GM12878 (cell line): ENCODE measurements around the gene DCC. TPM values are rescaled to one million over a fixed set of nuclear protein-coding genes. Genes with fewer than 3 reads are reported as not detected.

Source experiments
- ATAC-seq: fragments of 200-7000 bp; cut with Tn5 transposase; 3 replicates; pipeline ENCODE4 v1.9.1; 2020; ENCODE audit warnings: mild to moderate bottlenecking, moderate library complexity
- BruUV-seq: library from RNA; stranded (reverse); fragments of 400-500 nt; replicated peaks from 2 replicates; lab custom pipeline; 2021; lab: Mats Ljungman, UMichigan
- CTCF ChIA-PET: fragments of 300-600 bp; sonication (Branson Sonifier 250); formaldehyde crosslinking; extraction: SDS; loops from one replicate; lab custom pipeline; 2021; ENCODE audit warnings: inconsistent platforms; lab: Yijun Ruan, JAX
- POLR2A ChIA-PET: fragments of 350-600 bp; formaldehyde crosslinking; extraction: SDS; loops from one replicate; lab custom pipeline; 2021; ENCODE audit warnings: inconsistent platforms; lab: Charles Lee
- RAD21 ChIA-PET: fragments of 300-600 bp; sonication (Branson Sonifier 250); formaldehyde crosslinking; loops from one replicate; lab custom pipeline; 2023; ENCODE audit warnings: antibody characterized with exemption; ENCODE audit not compliant: unreplicated experiment; lab: Charles Lee
- SMC1A ChIA-PET: fragments of 300-600 bp; sonication (Branson Sonifier 250); formaldehyde crosslinking; loops from one replicate; lab custom pipeline; 2023; ENCODE audit not compliant: unreplicated experiment, uncharacterized antibody; lab: Charles Lee
- DNase-seq: peaks from one replicate; pipeline ENCODE4 v3.0.0-alpha.2; 2011; ENCODE audit warnings: low read depth, low spot score
- FAIRE-seq: peaks from 3 replicates; lab custom pipeline; 2011; peaks lifted over from hg19 to GRCh38; lab: Jason Lieb, UNC
- H2AFZ ChIP-seq: 2 replicates; pipeline ENCODE4 v1.6.0; 2011; ENCODE audit warnings: low read depth, low read length, control low read depth; ENCODE audit not compliant: control insufficient read depth
- H3K27ac ChIP-seq: 2 replicates; pipeline ENCODE4 v1.5.1; 2011; ENCODE audit warnings: control low read depth; ENCODE audit not compliant: control insufficient read depth, insufficient read depth
- H3K27me3 ChIP-seq, 2 experiments: replicated peaks in 1 of 2; 2 replicates each; pipeline versions ENCODE4 v1.6.0 to v1.6.1; 2011; ENCODE audit warnings: low read length in 1 of 2; ENCODE audit not compliant: control insufficient read depth in 2 of 2, insufficient read depth in 2 of 2
- H3K36me3 ChIP-seq, 2 experiments: 2 replicates each; pipeline ENCODE4 v1.5.1; 2011; ENCODE audit warnings: low read length in 1 of 2; ENCODE audit not compliant: control insufficient read depth in 2 of 2, insufficient read depth in 2 of 2
- H3K4me1 ChIP-seq: 2 replicates; pipeline ENCODE4 v1.6.1; 2011; ENCODE audit warnings: mild to moderate bottlenecking, low read length, moderate library complexity, mixed read lengths; ENCODE audit not compliant: control insufficient read depth, insufficient read depth
- H3K4me2 ChIP-seq: 2 replicates; pipeline ENCODE4 v1.6.0; 2011; ENCODE audit warnings: control low read depth; ENCODE audit not compliant: control insufficient read depth, insufficient read depth
- H3K4me3 ChIP-seq: fragments of 200-600 bp; sonication (generic); 2 replicates; pipeline ENCODE4 v1.5.1; 2016
- H3K79me2 ChIP-seq: 2 replicates; pipeline ENCODE4 v1.6.0; 2011; ENCODE audit warnings: low read length; ENCODE audit not compliant: control insufficient read depth, insufficient read depth
- H3K9ac ChIP-seq: 2 replicates; pipeline ENCODE4 v1.8.0; 2011; ENCODE audit warnings: low read length, control low read depth, mixed read lengths; ENCODE audit not compliant: control insufficient read depth, insufficient read depth
- H3K9me3 ChIP-seq: replicated peaks from 3 replicates; pipeline ENCODE4 v1.5.1; 2011; ENCODE audit warnings: mild to moderate bottlenecking, low read length; ENCODE audit not compliant: control insufficient read depth, insufficient read depth
- H4K20me1 ChIP-seq: 2 replicates; pipeline ENCODE4 v1.6.0; 2011; ENCODE audit not compliant: control insufficient read depth, insufficient read depth
- ASH2L ChIP-seq: fragments of 300-600, 200-600 bp; sonication (generic); IDR thresholded peaks from 2 replicates; pipeline ENCODE4 v1.6.1; 2017; ENCODE audit warnings: low read depth, mild to moderate bottlenecking, borderline replicate concordance
- BRCA1 ChIP-seq: IDR thresholded peaks from 2 replicates; pipeline ENCODE4 v1.6.1; 2011; ENCODE audit warnings: low read depth, low read length, improper control_type of control experiment
- CHD4 ChIP-seq: fragments of 200-600 bp; sonication (generic); IDR thresholded peaks from 2 replicates; pipeline ENCODE4 v1.6.1; 2016; ENCODE audit warnings: mild to moderate bottlenecking
- KLF5 ChIP-seq: fragments of 450-650 bp; IDR thresholded peaks from 2 replicates; pipeline ENCODE4 v1.6.1; 2014; ENCODE audit warnings: mild to moderate bottlenecking; ENCODE audit not compliant: partially characterized antibody
- LARP7 ChIP-seq: fragments of 450-650 bp; IDR thresholded peaks from 2 replicates; pipeline ENCODE4 v1.6.1; 2017; ENCODE audit warnings: mild to moderate bottlenecking
- MEF2B ChIP-seq: fragments of 450-650 bp; IDR thresholded peaks from 2 replicates; pipeline ENCODE4 v1.6.1; 2018; ENCODE audit warnings: mild to moderate bottlenecking, moderate library complexity; ENCODE audit not compliant: partially characterized antibody, poor library complexity, severe bottlenecking
- NR2C1 ChIP-seq: fragments of 450-650 bp; IDR thresholded peaks from 2 replicates; pipeline ENCODE4 v1.6.1; 2017; ENCODE audit warnings: antibody characterized with exemption, mild to moderate bottlenecking, moderate library complexity
- POLR2AphosphoS5 ChIP-seq: IDR thresholded peaks from 2 replicates; pipeline ENCODE4 v1.6.1; 2011; ENCODE audit warnings: mild to moderate bottlenecking, low read length, inconsistent platforms
- ZBED1 ChIP-seq: IDR thresholded peaks from 2 replicates; pipeline ENCODE4 v1.6.1; 2016; ENCODE audit warnings: borderline replicate concordance
- WGBS: methylation state at CpG from one replicate; pipeline ENCODE4 v1.1.6; 2016; ENCODE audit warnings: low lambda C conversion rate; ENCODE audit not compliant: insufficient replicate concordance, insufficient coverage; ENCODE audit errors: missing lambda C conversion rate; 5-methylcytosine and 5-hydroxymethylcytosine counted together
- in situ Hi-C: fragments of 300-500 bp; cut with MboI; formaldehyde crosslinking; loops from 9 replicates; pipeline ENCODE4 v1.14.3; 2018; ENCODE audit warnings: mixed read lengths
- intact Hi-C: fragments of 100-400 bp; cut with micrococcal nuclease; formaldehyde crosslinking; loops from one replicate; pipeline ENCODE4 v1.14.2; 2022; ENCODE audit not compliant: unreplicated experiment
- polyA plus RNA-seq, 11 experiments: library from polyadenylated mRNA; depleted of rRNA in 4 of 11; unstranded in 6 of 11; stranded (reverse) in 5 of 11; fragments of >200 nt; fragmentation: Nextera tagmentation in 4 of 11; fragmentation: Illumina TruSeq in 1 of 11; extraction: Ambion mirVana in 4 of 11; extraction: Trizol in 1 of 11; gene quantifications; 1 replicate in 1 of 11; 2 replicates in 10 of 11; pipeline versions ENCODE4 v1.2.1 to v1.2.3, GENCODE V29; 2011 to 2016; ENCODE audit warnings: inconsistent platforms in 2 of 11, missing spikeins in 2 of 11, low read depth in 1 of 11
- total RNA-seq, 4 experiments: library from RNA; depleted of rRNA in 3 of 4; stranded (reverse); fragments of >200 nt in 3 of 4; fragmentation: Illumina TruSeq in 1 of 4; extraction: Trizol in 1 of 4; gene quantifications; 2 replicates each; pipeline versions ENCODE4 v1.2.1 to v1.2.3, GENCODE V29; 2013 to 2021

DCC gene
- total and polyA plus RNA-seq, 10 of the 15 experiments (the other 5 are each of a cell fraction or from before 2014, with no cell fraction given): 0.01 TPM; not detected in 9

DNA sequence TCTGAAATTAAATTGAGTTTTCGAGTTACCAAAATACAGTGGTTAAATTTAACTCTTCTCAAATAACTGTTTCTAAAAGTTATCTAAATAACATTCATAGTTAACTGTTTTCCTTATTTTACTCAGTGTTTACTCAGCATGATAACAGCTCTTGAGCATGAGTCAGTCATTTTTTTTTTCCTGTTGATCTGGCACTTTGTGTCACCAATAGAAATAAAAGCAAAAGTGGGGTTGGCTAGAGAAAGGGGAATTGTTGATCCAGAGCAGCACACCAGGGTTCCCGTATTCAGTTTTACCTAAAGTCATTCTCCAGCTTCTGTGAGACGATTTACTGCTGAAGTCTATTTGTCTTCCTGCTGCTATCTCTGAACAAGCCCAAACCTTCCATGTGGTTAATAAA is 851.6 kb downstream of the DCC start:
- intact Hi-C loops (no loop called here), in situ Hi-C loops (no loop called here)
- H3K27ac ChIP-seq: no peak overlapping the region
- no peak for FAIRE-seq
- no peaks in the 10 kb centered on the region for H3K36me3 ChIP-seq
- no peaks in the 10 kb centered on the region for H3K27me3 ChIP-seq
- no TSS peak for BruUV-seq
- no peak for DNase-seq
- H3K9ac ChIP-seq: no peak overlapping the region
- RAD21 ChIA-PET: no interaction called here
- no peak overlapping the region for H2AFZ ChIP-seq
- no peaks in the 10 kb centered on the region for H4K20me1 ChIP-seq
- H3K4me1 ChIP-seq: no peaks in the 10 kb centered on the region
- H3K79me2 ChIP-seq: no peaks in the 10 kb centered on the region
- WGBS: 26% methylated on average over 3 of the region's 3 CpGs
- H3K9me3 ChIP-seq: no peaks in the 10 kb centered on the region
- POLR2A ChIA-PET: no interaction called here
- TF ChIP-seq LARP7 (no peak), BRCA1 (no peak), MEF2B (no peak), NR2C1 (no peak), CHD4 (no peak), ASH2L (no peak), ZBED1 (no peak)
- CTCF ChIA-PET: no interaction called here
- H3K4me2 ChIP-seq: no peak overlapping the region
- H3K4me3 ChIP-seq: no peak overlapping the region
- no peak for ATAC-seq
- SMC1A ChIA-PET: no interaction called here

DNA sequence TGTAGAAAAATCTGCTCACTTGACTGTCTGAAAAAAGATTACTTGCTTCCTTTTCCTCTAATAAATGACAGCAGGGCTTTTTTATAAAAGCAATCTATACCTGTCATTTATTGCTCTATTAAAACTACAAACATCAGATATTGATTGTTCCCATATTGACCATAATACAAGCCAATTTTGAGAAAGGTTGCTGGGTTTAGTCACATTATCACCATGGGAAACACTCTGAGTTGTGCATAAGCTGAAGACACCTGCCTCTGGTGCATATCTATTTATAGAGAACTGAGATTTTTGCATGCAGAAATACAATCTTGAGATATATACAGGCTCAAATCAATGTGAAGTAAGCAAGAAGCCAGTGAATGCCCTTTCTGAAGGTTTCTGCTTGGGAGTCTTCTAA is 853.9 kb downstream of the DCC start:
- no peak for FAIRE-seq
- TF ChIP-seq KLF5 (no peak), POLR2AphosphoS5 (no peak), BRCA1 (no peak)
- H3K9me3 ChIP-seq: no peaks in the 10 kb centered on the region
- DNase-seq: no peak
- H3K27ac ChIP-seq: no peak overlapping the region
- in situ Hi-C loops (no loop called here), intact Hi-C loops (no loop called here)
- H3K4me1 ChIP-seq: no peaks in the 10 kb centered on the region
- H3K36me3 ChIP-seq: no peaks in the 10 kb centered on the region
- no peak overlapping the region for H3K4me2 ChIP-seq
- ChIA-PET POLR2A (no interaction called here), CTCF (no interaction called here), RAD21 (no interaction called here), SMC1A (no interaction called here)
- no peaks in the 10 kb centered on the region for H4K20me1 ChIP-seq
- H3K27me3 ChIP-seq: no peaks in the 10 kb centered on the region
- no peak for ATAC-seq
- no TSS peak for BruUV-seq
- H3K79me2 ChIP-seq: no peaks in the 10 kb centered on the region
- no peak overlapping the region for H3K9ac ChIP-seq
- H3K4me3 ChIP-seq: no peak overlapping the region
- no peak overlapping the region for H2AFZ ChIP-seq
